Lower lobe of right lung (tissue), 2 donors: Measurements from ENCODE around the gene RRBP1. TPM values are rescaled to one million over a fixed set of nuclear protein-coding genes. Genes with fewer than 3 reads are reported as not detected.

Experiments
- ATAC-seq, 2 donors: fragments of 200-7000 bp; cut with Tn5 transposase; one replicate each; pipeline ENCODE4 v1.9.1; 2020 to 2022; ENCODE audit warnings: mild to moderate bottlenecking in 2 of 2, moderate library complexity in 2 of 2
- DNase-seq: peaks from one replicate; pipeline ENCODE4 v3.0.0-alpha.2; 2020
- H3K27ac ChIP-seq: fragments of 200-600 bp; one replicate; pipeline ENCODE4 v1.8.0; 2022
- H3K27me3 ChIP-seq: fragments of 200-600 bp; one replicate; pipeline ENCODE4 v1.8.0; 2022; ENCODE audit warnings: low read depth
- H3K36me3 ChIP-seq: fragments of 200-600 bp; one replicate; pipeline ENCODE4 v1.8.0; 2022; ENCODE audit warnings: mild to moderate bottlenecking
- H3K4me1 ChIP-seq: fragments of 200-600 bp; one replicate; pipeline ENCODE4 v1.8.0; 2022
- H3K4me3 ChIP-seq: fragments of 200-600 bp; one replicate; pipeline ENCODE4 v1.8.0; 2022; ENCODE audit warnings: mild to moderate bottlenecking
- H3K9me3 ChIP-seq: fragments of 200-600 bp; one replicate; pipeline ENCODE4 v1.8.0; 2022
- intact Hi-C: fragments of 100-400 bp; cut with DNase I; formaldehyde crosslinking; loops from one replicate; pipeline ENCODE4 v1.11.0; 2022
- total RNA-seq: library from RNA; stranded (reverse); fragmentation: NEBNext Ultra II Directional; extraction: Animal tissue kit (Norgen Biotek cat#: 25700); gene quantifications from one replicate; pipeline ENCODE4 v1.2.1, GENCODE V29; 2021
- TF ChIP-seq, protein P1 (sequence below): fragments of 200-600 bp; IDR thresholded peaks from one replicate; pipeline ENCODE4 v1.8.0; 2022; ENCODE audit warnings: antibody characterized with exemption, mild to moderate bottlenecking
- donor health status: DM: no; HTN: yes; CAD: no; lungs with severe emphysema.

The RRBP1 gene
- total RNA-seq, 1 donor from 2014 or later, result 138 TPM

DNA sequence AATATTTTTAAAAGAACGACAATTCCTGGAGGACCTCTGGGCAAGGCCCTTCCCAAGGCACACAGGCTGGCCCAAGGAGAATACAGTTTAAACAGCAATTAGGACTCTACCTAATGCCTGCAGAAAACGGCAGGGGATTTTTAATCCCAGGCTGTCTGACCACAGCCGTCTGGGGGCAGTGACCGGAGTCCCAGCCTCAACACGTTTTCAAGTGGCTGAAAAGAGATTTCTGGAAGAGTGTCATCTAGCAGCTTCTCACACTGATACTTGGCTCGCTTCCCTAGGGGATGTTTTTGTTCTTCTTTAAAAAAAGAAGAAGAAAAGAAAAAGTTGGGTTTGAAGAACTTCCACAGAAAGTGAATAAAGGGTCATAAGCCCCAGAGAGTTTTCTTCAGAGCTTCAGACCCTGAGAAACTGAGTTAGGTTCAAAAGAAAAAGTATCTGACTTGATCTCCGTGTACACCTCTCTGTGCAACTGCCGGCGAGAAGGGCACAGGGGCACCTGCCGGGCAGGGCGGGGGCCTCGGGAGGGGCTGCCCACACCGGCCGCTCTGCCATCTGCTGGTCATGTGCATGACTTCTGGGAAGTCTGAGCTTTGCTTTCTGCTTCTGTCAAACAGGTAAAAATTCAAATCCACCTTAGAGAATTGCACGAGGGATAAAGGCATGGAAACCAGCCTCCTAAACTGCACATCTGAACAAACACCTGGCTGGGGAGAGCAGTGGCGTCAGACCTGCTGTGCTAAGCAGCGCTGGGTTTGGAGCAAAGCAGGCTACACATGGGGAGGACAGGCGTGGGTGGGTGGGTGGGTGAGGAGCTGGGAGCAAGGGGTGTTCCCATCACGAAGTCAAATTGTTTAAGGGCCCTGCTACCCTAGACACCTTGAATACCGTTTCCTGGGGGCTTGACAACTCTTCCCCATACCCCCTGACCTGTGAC is 33.0 kb downstream of the RRBP1 start:
- ATAC-seq, result peak; percentile 74 to 78
- Histone ChIP-seq H3K4me1 (peaks cover 66% of the 10 kb centered on the region), H3K36me3 (peaks cover 2% of the 10 kb centered on the region), H3K27ac (peak overlapping the region; percentile 33), H3K4me3 (no peak overlapping the region), H3K27me3 (no peaks in the 10 kb centered on the region), H3K9me3 (no peaks in the 10 kb centered on the region)
- DNase-seq, result peak; percentile 73
- TF ChIP-seq, protein P1, sequence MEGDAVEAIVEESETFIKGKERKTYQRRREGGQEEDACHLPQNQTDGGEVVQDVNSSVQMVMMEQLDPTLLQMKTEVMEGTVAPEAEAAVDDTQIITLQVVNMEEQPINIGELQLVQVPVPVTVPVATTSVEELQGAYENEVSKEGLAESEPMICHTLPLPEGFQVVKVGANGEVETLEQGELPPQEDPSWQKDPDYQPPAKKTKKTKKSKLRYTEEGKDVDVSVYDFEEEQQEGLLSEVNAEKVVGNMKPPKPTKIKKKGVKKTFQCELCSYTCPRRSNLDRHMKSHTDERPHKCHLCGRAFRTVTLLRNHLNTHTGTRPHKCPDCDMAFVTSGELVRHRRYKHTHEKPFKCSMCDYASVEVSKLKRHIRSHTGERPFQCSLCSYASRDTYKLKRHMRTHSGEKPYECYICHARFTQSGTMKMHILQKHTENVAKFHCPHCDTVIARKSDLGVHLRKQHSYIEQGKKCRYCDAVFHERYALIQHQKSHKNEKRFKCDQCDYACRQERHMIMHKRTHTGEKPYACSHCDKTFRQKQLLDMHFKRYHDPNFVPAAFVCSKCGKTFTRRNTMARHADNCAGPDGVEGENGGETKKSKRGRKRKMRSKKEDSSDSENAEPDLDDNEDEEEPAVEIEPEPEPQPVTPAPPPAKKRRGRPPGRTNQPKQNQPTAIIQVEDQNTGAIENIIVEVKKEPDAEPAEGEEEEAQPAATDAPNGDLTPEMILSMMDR, result peak; percentile 50
- intact Hi-C loops, result no loop called here

DNA sequence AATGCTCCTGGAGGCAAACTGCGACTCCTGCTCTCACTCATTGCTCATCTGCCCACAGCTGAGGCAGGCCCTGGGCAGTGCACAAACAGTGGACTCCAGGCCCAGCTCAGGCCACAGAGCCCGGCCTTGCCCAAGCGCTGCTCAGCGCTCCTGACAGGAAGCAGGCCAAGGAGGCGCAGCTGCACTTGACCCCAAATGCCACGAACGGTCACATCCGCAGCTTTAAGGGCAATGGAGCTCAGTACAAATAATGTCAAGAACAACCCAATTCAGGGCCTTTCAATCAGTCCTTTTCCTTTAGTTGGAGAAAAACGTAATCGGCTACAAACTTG is 33.8 kb downstream of the RRBP1 start:
- H3K27me3 ChIP-seq, result no peaks in the 10 kb centered on the region
- DNase-seq (peak; percentile 86), ATAC-seq (peak; percentile 76 to 78)
- peak overlapping the region; percentile 33 for H3K27ac ChIP-seq
- H3K4me1 ChIP-seq, result peaks cover 69% of the 10 kb centered on the region
- no peaks in the 10 kb centered on the region for H3K9me3 ChIP-seq
- peaks cover under 1% of the 10 kb centered on the region for H3K36me3 ChIP-seq
- no peak overlapping the region for H3K4me3 ChIP-seq
- intact Hi-C loops, result no loop called here
- TF ChIP-seq, protein P1, result no peak

- no peaks in the 10 kb centered on the region for H3K27me3 ChIP-seq
- no peaks in the 10 kb centered on the region for H3K9me3 ChIP-seq
- TF ChIP-seq, protein P1, result no peak
- no peak for ATAC-seq
- H3K36me3 ChIP-seq, result peaks cover 7% of the 10 kb centered on the region
- H3K4me3 ChIP-seq, result no peak overlapping the region
- H3K4me1 ChIP-seq, result peaks cover 69% of the 10 kb centered on the region
- peak overlapping the region; percentile 33 for H3K27ac ChIP-seq
- intact Hi-C loops, result no loop called here
- DNase-seq, result peak; percentile 35
Measured at GRCh38 chr20:17647391-17648314, 34.4 kb downstream of the RRBP1 start.

- peaks cover 65% of the 10 kb centered on the region for H3K4me1 ChIP-seq
- H3K36me3 ChIP-seq, result peaks cover 14% of the 10 kb centered on the region
- ATAC-seq, result no peak
- intact Hi-C loops, result no loop called here
- H3K4me3 ChIP-seq, result no peak overlapping the region
- no peak overlapping the region for H3K27ac ChIP-seq
- TF ChIP-seq, protein P1, result no peak
- H3K9me3 ChIP-seq, result no peaks in the 10 kb centered on the region
- H3K27me3 ChIP-seq, result no peaks in the 10 kb centered on the region
- peak; percentile 35 for DNase-seq
Measured at GRCh38 chr20:17646961-17647301, 35.1 kb downstream of the RRBP1 start.

DNA sequence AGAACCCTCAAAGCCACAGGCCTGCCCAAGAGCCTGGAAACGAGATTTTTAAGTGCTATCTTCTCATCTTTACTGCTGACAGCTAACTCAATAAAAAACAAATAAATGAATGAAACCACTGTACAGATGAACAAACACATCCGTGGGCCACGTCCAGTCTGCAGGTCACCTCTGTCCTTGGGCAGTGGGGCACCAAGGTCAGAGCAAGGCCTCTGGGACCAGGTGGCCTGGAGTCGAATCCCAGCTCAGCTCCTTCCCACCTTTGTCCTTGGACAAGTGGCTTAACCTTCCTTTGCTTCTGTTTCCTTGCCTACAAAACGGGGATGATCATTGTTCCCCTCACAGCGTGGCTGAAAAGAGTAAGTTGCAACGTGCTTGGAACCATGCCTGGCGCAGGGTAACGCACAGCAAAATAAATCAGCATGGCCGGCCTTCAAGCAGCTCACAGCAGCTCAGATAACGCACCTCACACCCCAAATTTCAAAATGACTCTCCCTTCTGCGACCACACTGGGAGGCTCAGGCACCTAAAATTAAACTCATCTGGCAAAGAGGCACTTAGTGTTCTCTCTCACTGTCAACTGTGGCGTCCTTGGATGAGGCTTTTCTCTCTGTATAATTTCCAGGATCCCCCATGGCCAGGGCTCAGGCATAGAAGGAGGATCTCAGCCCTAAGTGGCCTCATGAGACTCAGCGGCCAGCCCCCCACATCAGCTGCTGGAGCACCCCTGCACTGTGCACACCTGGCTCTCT is 35.7 kb downstream of the RRBP1 start:
- peaks cover 60% of the 10 kb centered on the region for H3K4me1 ChIP-seq
- TF ChIP-seq, protein P1, result no peak
- no peaks in the 10 kb centered on the region for H3K9me3 ChIP-seq
- peak; percentile 22 for DNase-seq
- H3K36me3 ChIP-seq, result peaks cover 20% of the 10 kb centered on the region
- no peak overlapping the region for H3K4me3 ChIP-seq
- no peak for ATAC-seq
- intact Hi-C loops, result no loop called here
- no peak overlapping the region for H3K27ac ChIP-seq
- no peaks in the 10 kb centered on the region for H3K27me3 ChIP-seq
